Liver (tissue), 3 donors: ENCODE data around the gene ITPKC.

Source experiments
- ATF3 ChIP-seq: IDR thresholded peaks from 2 replicates; pipeline ENCODE4 v1.6.1; 2016; ENCODE audit warnings: antibody characterized with exemption
- GABPA ChIP-seq, 2 donors: IDR thresholded peaks in 1 of 2; conservative IDR thresholded peaks in 1 of 2; 2 replicates each; pipeline ENCODE4 v1.6.1; 2016; ENCODE audit warnings: antibody characterized with exemption in 2 of 2, mild to moderate bottlenecking in 1 of 2, moderate library complexity in 1 of 2
- HNF4G ChIP-seq: IDR thresholded peaks from 2 replicates; pipeline ENCODE4 v1.6.1; 2016; ENCODE audit warnings: antibody characterized with exemption
- MAX ChIP-seq: IDR thresholded peaks from 2 replicates; pipeline ENCODE4 v1.6.1; 2016; ENCODE audit warnings: antibody characterized with exemption
- RAD21 ChIP-seq, 2 donors: IDR thresholded peaks; 2 replicates each; pipeline ENCODE4 v1.6.1; 2016; ENCODE audit warnings: antibody characterized with exemption in 2 of 2, mild to moderate bottlenecking in 2 of 2
- TF ChIP-seq, protein P1 (sequence below): fragments of 150-350 bp; IDR thresholded peaks from 2 replicates; pipeline ENCODE4 v1.5.1; 2017; ENCODE audit warnings: improper control_type of control experiment, low read depth, low read length; ENCODE audit not compliant: missing input control
- TF ChIP-seq, protein P2 (sequence below): IDR thresholded peaks from 2 replicates; pipeline ENCODE4 v1.6.1; 2016; ENCODE audit warnings: antibody characterized with exemption, mild to moderate bottlenecking
- donor health status: healthy.
- donor health status: healthy.

DNA sequence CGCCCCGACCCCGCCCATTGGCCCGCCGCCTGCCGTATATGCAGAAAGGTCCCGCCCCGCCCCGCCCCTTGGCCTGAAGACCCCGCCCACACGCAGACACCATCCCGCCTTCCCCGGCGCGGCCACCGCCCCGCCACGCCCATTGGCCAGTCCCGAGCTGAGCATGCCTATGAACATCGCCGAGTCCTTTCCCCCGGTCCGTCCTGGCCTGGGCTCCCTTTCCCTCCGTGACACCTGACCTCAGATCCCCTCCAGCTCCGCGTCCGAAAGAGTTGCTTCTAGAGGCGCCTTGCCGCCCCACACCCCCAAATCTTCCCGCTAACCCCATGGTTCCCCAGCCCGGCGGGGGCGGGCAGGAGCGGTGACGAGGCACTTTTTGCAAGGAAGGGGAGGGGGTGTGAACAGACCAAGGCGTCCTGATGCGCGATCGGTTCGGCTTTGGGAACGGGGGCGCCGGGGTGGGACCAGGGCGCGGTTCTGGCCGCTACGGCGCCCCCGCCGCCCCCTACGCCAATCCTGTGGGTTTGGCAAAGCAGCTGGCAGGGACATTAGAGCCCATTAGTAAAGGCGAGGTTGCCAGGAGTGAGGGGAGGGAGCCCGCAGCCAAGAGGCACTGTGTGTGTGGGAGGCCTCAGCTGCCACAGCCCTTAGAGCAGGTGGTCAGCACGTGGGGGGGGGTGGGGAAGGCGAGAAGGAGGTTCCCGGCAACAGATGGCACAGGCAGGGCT is 26.1 kb upstream of the ITPKC start:
- TF ChIP-seq, protein P1, sequence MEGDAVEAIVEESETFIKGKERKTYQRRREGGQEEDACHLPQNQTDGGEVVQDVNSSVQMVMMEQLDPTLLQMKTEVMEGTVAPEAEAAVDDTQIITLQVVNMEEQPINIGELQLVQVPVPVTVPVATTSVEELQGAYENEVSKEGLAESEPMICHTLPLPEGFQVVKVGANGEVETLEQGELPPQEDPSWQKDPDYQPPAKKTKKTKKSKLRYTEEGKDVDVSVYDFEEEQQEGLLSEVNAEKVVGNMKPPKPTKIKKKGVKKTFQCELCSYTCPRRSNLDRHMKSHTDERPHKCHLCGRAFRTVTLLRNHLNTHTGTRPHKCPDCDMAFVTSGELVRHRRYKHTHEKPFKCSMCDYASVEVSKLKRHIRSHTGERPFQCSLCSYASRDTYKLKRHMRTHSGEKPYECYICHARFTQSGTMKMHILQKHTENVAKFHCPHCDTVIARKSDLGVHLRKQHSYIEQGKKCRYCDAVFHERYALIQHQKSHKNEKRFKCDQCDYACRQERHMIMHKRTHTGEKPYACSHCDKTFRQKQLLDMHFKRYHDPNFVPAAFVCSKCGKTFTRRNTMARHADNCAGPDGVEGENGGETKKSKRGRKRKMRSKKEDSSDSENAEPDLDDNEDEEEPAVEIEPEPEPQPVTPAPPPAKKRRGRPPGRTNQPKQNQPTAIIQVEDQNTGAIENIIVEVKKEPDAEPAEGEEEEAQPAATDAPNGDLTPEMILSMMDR, result no peak
- no peak for TF ChIP-seq GABPA (IDR thresholded peaks at IDR 0.05 in 1 of 2, conservative IDR thresholded peaks at IDR 0.05 in 1 of 2)
- no peak for TF ChIP-seq ATF3
- TF ChIP-seq, protein P2, sequence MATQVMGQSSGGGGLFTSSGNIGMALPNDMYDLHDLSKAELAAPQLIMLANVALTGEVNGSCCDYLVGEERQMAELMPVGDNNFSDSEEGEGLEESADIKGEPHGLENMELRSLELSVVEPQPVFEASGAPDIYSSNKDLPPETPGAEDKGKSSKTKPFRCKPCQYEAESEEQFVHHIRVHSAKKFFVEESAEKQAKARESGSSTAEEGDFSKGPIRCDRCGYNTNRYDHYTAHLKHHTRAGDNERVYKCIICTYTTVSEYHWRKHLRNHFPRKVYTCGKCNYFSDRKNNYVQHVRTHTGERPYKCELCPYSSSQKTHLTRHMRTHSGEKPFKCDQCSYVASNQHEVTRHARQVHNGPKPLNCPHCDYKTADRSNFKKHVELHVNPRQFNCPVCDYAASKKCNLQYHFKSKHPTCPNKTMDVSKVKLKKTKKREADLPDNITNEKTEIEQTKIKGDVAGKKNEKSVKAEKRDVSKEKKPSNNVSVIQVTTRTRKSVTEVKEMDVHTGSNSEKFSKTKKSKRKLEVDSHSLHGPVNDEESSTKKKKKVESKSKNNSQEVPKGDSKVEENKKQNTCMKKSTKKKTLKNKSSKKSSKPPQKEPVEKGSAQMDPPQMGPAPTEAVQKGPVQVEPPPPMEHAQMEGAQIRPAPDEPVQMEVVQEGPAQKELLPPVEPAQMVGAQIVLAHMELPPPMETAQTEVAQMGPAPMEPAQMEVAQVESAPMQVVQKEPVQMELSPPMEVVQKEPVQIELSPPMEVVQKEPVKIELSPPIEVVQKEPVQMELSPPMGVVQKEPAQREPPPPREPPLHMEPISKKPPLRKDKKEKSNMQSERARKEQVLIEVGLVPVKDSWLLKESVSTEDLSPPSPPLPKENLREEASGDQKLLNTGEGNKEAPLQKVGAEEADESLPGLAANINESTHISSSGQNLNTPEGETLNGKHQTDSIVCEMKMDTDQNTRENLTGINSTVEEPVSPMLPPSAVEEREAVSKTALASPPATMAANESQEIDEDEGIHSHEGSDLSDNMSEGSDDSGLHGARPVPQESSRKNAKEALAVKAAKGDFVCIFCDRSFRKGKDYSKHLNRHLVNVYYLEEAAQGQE, result no peak
- no peak for TF ChIP-seq MAX
- TF ChIP-seq RAD21 (IDR thresholded peaks at IDR 0.05), result no peak
- no peak for TF ChIP-seq HNF4G
